ENCODE results near the gene TNFSF10. TPM values are rescaled to one million over a fixed set of nuclear protein-coding genes. Genes with fewer than 3 reads are reported as not detected.

Gene TNFSF10
- total RNA-seq, 1 experiment from 2014 or later = 21.4 TPM

GRCh38 chr3:172546628-172547214, 23.5 kb upstream of the TNFSF10 start:
- Histone ChIP-seq H3K27ac (peak overlapping the region; percentile 81), H4K20me1 (ENCODE audit: insufficient read depth) (no peaks in the 10 kb centered on the region), H3K4me1 (replicated peaks; ENCODE audit: insufficient read depth) (peaks cover 66% of the 10 kb centered on the region), H3K27me3 (ENCODE audit: insufficient read depth, low read depth) (no peaks in the 10 kb centered on the region), H3K4me3 (0 out of 2 replicates have a peak overlapping the region, but pooled peaks have one; percentile 16), H3K36me3 (ENCODE audit: low read depth) (no peaks in the 10 kb centered on the region), H3K4me2 (peak overlapping the region; percentile 59), H3K9me2 (ENCODE audit: insufficient read depth) (no peaks in the 10 kb centered on the region), H3K79me2 (ENCODE audit: low read depth) (no peaks in the 10 kb centered on the region), H3K9me3 (ENCODE audit: insufficient read depth, low read depth) (no peaks in the 10 kb centered on the region), H2AFZ (peak overlapping the region; percentile 42), H3F3A (ENCODE audit: insufficient read depth, low read depth) (peaks cover 27% of the 10 kb centered on the region)
- intact Hi-C loops (cut with micrococcal nuclease; ENCODE audit: unreplicated experiment) = loop anchor here (1.0 to 5.0 kb wide), 6 partner anchors 14 to 206 kb away; partner anchors contain the start of gene ECT2
- POLR2A ChIA-PET (ENCODE audit: unreplicated experiment) = interaction anchor here (0.5 to 1.4 kb wide), 4 partner anchors 24 to 204 kb away, joined by 4 to 15 read pairs (median 6); partner anchors contain the start of gene ECT2
- peak; percentile 30 to 78 for DNase-seq
- TF ChIP-seq EZH2 (IDR thresholded peaks at IDR 0.05; ENCODE audit: low read depth) (no peak), CTCF (conservative IDR thresholded peaks at IDR 0.05) (no peak)
- no TSS peak for BruUV-seq (replicated peaks)
- CTCF ChIA-PET = interaction anchor here (0.7 to 1.4 kb wide), 2 partner anchors 48 to 50 kb away, joined by 6 to 7 read pairs; no protein-coding TSS in a partner anchor

- CTCF ChIA-PET = interaction anchor here (1.4 kb wide), 1 partner anchor 49 kb away, joined by 7 read pairs; no protein-coding TSS in a partner anchor
- H3F3A ChIP-seq (ENCODE audit: insufficient read depth, low read depth) = peaks cover 28% of the 10 kb centered on the region
- H3K79me2 ChIP-seq (ENCODE audit: low read depth) = no peaks in the 10 kb centered on the region
- POLR2A ChIA-PET (ENCODE audit: unreplicated experiment) = interaction anchor here (0.6 to 1.4 kb wide), 3 partner anchors 23 to 50 kb away, joined by 4 to 15 read pairs (median 6); no protein-coding TSS in a partner anchor
- peak overlapping the region; percentile 59 for H2AFZ ChIP-seq
- no peaks in the 10 kb centered on the region for H3K9me2 ChIP-seq (ENCODE audit: insufficient read depth)
- peak overlapping the region; percentile 81 for H3K27ac ChIP-seq
- peaks cover 70% of the 10 kb centered on the region for H3K4me1 ChIP-seq (replicated peaks; ENCODE audit: insufficient read depth)
- BruUV-seq (replicated peaks) = no TSS peak
- no peaks in the 10 kb centered on the region for H3K36me3 ChIP-seq (ENCODE audit: low read depth)
- H3K4me2 ChIP-seq = peak overlapping the region; percentile 59
- TF ChIP-seq EZH2 (IDR thresholded peaks at IDR 0.05; ENCODE audit: low read depth) (no peak), CTCF (conservative IDR thresholded peaks at IDR 0.05) (no peak)
- 0 out of 2 replicates have a peak overlapping the region, but pooled peaks have one; percentile 16 for H3K4me3 ChIP-seq
- no peaks in the 10 kb centered on the region for H3K9me3 ChIP-seq (ENCODE audit: insufficient read depth, low read depth)
- peak; percentile 34 to 94 for DNase-seq
- intact Hi-C loops (cut with micrococcal nuclease; ENCODE audit: unreplicated experiment) = loop anchor here (1.0 to 5.0 kb wide), 6 partner anchors 14 to 206 kb away; partner anchors contain the start of gene ECT2
- H3K27me3 ChIP-seq (ENCODE audit: insufficient read depth, low read depth) = no peaks in the 10 kb centered on the region
- no peaks in the 10 kb centered on the region for H4K20me1 ChIP-seq (ENCODE audit: insufficient read depth)
Measured at GRCh38 chr3:172546105-172546504, 22.9 kb upstream of the TNFSF10 start.

GRCh38 chr3:172544404-172544803, 21.2 kb upstream of the TNFSF10 start:
- H3F3A ChIP-seq (ENCODE audit: insufficient read depth, low read depth) = peaks cover 23% of the 10 kb centered on the region

More at GRCh38 chr3:172544404-172544803, 21.2 kb upstream of the TNFSF10 start:
- intact Hi-C loops (cut with micrococcal nuclease; ENCODE audit: unreplicated experiment) = no loop called here
- Histone ChIP-seq H3K9me2 (ENCODE audit: insufficient read depth) (no peaks in the 10 kb centered on the region), H3K4me2 (no peak overlapping the region), H3K4me3 (no peak overlapping the region), H3K36me3 (ENCODE audit: low read depth) (no peaks in the 10 kb centered on the region), H4K20me1 (ENCODE audit: insufficient read depth) (no peaks in the 10 kb centered on the region), H3K9me3 (ENCODE audit: insufficient read depth, low read depth) (no peaks in the 10 kb centered on the region), H3K79me2 (ENCODE audit: low read depth) (no peaks in the 10 kb centered on the region), H3K27me3 (ENCODE audit: insufficient read depth, low read depth) (no peaks in the 10 kb centered on the region), H2AFZ (no peak overlapping the region), H3K27ac (no peak overlapping the region), H3K4me1 (replicated peaks; ENCODE audit: insufficient read depth) (peaks cover 62% of the 10 kb centered on the region)
- POLR2A ChIA-PET (ENCODE audit: unreplicated experiment) = no interaction called here
- CTCF ChIA-PET = no interaction called here
- no TSS peak for BruUV-seq (replicated peaks)
- no peak for TF ChIP-seq EZH2 (IDR thresholded peaks at IDR 0.05; ENCODE audit: low read depth)
- TF ChIP-seq CTCF (conservative IDR thresholded peaks at IDR 0.05) = no peak
- no peak for DNase-seq
